Measurements from ENCODE around the gene TRAK2.
"Not testable (repeated sequence)": the region's sequence is repeated elsewhere in the genome, so short reads cannot be mapped to it uniquely, and the experiment has no call there.

Gene TRAK2

GRCh38 chr2:201451292-201452057 lies at the start of gene TRAK2, which contains the start of gene STRADB:
TSS of gene TRAK2 (minus strand) at chr2:201451458. CDS start at chr2:201420507, 30,951 bp downstream.
TSS of gene STRADB (plus strand) at chr2:201451740. CDS start at chr2:201454841, 3,101 bp downstream.
- in situ Hi-C loops (cut with MboI; ENCODE audit: low pct_unique_long_range_greater_than_20kb, low sequenced_read_pairs), result no loop called here
- DNase-seq, result peak; percentile 98

DNA sequence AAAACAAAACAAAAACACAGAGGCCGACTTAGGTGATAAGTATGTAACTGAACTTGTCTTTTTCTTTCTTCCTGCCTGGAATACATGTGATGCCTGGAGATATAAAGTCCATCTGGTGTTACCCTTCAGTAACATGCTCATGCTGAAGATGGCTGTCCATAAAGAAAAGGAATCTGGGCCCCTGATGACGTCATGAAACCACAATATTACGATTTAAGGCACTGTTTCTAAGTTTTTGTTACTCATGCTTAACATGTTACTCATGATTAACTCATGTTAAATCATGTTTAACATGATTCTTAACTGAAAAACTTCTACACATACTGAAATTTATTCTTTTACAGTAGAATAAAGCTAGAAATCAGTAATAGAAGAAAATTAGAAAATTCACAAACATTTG lies 49.3 kb upstream of the TRAK2 start:
- in situ Hi-C loops (cut with MboI; ENCODE audit: low pct_unique_long_range_greater_than_20kb, low sequenced_read_pairs), result no loop called here
- no peak for DNase-seq

- in situ Hi-C loops (cut with MboI; ENCODE audit: low pct_unique_long_range_greater_than_20kb, low sequenced_read_pairs), result no loop called here
- no peak for DNase-seq
Measured at GRCh38 chr2:201496785-201497184, 45.5 kb upstream of the TRAK2 start.

GRCh38 chr2:201490291-201490690 lies 39.0 kb upstream of the TRAK2 start:
- in situ Hi-C loops (cut with MboI; ENCODE audit: low pct_unique_long_range_greater_than_20kb, low sequenced_read_pairs), result no loop called here
- no peak for DNase-seq

DNA sequence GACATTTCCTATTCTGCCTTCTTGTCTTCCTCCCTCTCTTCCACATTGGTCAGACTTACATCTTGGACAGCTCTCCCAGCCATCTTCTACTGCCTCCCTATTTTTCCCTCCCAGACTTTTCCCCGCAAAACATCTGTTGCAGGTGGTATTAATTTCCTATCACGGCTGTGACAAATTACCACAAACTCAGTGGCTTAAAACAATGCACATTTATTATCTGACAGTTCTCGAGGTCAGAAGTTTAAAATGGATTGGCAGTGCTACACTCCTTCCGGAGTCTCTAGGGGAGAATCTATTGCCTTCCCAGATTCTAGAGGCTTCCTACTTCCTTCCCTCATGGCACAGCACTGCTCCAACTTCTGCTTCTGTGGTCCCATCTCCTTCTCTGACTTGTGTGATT lies 33.5 kb upstream of the TRAK2 start:
- in situ Hi-C loops (cut with MboI; ENCODE audit: low pct_unique_long_range_greater_than_20kb, low sequenced_read_pairs), result no loop called here
- DNase-seq, result no peak

DNA sequence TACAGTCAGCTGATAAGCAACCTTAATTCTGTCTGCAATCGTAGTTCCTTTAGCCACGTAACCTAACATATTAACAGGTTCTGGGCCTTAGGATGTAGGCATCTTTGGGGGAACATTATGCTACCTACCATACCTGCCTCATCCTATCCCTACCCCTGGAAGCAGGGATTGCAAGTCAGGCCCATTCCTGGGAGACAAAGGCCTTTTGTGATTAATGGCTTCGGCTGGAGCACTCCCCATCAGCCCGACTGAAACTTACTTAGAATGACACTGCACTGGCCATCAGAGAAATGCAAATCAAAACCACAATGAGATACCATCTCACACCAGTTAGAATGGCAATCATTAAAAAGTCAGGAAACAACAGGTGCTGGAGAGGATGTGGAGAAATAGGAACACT lies 32.5 kb upstream of the TRAK2 start:
- DNase-seq; in situ Hi-C loops (cut with MboI; ENCODE audit: low pct_unique_long_range_greater_than_20kb, low sequenced_read_pairs): not testable (repeated sequence)

- no peak for DNase-seq
- in situ Hi-C loops (cut with MboI; ENCODE audit: low pct_unique_long_range_greater_than_20kb, low sequenced_read_pairs), result no loop called here
Measured at GRCh38 chr2:201483342-201483741, 32.1 kb upstream of the TRAK2 start.

DNA sequence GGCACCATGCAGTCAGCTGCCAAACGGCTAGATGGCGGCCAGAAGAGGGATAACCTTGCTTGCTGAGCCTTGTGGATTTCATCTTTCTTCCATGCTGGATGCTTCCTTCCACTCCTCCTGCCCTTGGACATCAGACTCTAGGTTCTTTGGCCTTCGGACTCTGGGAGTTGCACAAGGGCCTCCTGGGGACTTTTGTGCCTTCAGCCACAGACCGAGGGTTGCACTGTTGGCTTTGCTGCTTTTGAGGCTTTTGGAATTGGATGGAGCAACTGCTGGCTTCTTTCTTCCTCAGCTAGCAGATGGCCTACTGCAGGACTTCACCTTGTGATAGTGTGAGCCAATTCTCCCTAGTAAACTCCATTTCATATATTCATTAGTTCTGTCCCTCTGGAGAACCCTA lies 31.3 kb upstream of the TRAK2 start:
- in situ Hi-C loops (cut with MboI; ENCODE audit: low pct_unique_long_range_greater_than_20kb, low sequenced_read_pairs), result no loop called here
- DNase-seq, result no peak

- DNase-seq, result no peak
Measured at GRCh38 chr2:201472411-201472810, 21.2 kb upstream of the TRAK2 start.

GRCh38 chr2:201471732-201472393 lies 20.6 kb upstream of the TRAK2 start:
- DNase-seq, result no peak
- in situ Hi-C loops (cut with MboI; ENCODE audit: low pct_unique_long_range_greater_than_20kb, low sequenced_read_pairs), result no loop called here

More at GRCh38 chr2:201472411-201472810, 21.2 kb upstream of the TRAK2 start:
- in situ Hi-C loops (cut with MboI; ENCODE audit: low pct_unique_long_range_greater_than_20kb, low sequenced_read_pairs), result no loop called here

- in situ Hi-C loops (cut with MboI; ENCODE audit: low pct_unique_long_range_greater_than_20kb, low sequenced_read_pairs), result no loop called here
- DNase-seq, result no peak
Measured at GRCh38 chr2:201470821-201471731, 19.8 kb upstream of the TRAK2 start.

GRCh38 chr2:201467666-201468065 lies 16.4 kb upstream of the TRAK2 start:
- DNase-seq, result no peak

DNA sequence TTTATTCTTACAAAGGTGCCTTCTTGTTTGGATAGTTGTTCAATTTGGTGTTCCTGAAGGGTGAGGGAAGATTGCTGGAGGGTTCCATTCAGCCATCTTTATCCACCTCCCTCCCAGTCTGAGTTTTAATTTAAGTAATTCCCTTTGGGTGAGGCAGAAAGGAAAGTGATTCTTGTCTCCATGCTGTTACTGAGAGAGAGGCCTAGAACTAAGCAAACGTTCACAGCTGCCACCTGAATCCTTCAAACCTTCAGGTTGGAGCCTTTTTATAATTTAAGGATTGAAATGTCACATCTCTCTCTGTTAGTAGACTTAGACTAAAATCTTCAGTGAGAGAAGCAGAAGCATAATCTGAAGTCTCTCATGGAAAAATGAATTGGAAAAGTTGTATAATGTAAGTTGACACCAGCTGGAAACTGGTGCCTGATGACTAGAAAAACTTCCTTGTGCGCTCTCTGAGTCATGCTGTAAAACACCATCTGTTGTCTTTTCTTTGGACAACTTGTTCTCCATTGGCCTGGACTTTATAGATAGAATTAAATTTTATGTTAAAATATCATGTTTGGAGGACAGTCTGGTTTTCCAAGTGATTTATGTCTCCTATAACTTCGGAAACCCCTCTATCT lies 14.9 kb upstream of the TRAK2 start:
- in situ Hi-C loops (cut with MboI; ENCODE audit: low pct_unique_long_range_greater_than_20kb, low sequenced_read_pairs), result no loop called here

More at GRCh38 chr2:201467666-201468065, 16.4 kb upstream of the TRAK2 start:
- in situ Hi-C loops (cut with MboI; ENCODE audit: low pct_unique_long_range_greater_than_20kb, low sequenced_read_pairs), result no loop called here

DNA sequence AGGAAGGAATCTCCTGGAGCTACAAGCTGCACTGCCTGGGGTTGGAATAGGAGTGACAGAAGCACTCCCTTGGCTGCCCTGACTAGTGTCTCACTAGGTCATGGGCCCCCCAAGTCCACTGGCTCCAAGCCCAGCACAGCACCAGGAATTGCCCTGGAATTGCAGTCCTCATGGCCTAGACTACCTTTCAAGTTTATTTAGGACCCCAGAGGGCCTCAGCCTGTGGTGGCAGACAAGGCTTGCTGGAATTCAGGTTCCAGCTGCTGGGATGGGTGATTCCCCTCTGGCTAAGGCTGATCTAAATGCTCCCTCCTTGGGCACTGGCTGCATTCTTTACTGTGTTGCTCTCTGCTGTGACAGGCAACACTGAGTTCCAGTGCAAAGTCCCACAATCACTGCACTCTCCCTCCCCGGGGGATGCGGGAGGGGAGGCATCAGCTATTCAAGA lies 14.3 kb upstream of the TRAK2 start:
- no peak for DNase-seq

More for the DNA sequence above, 14.9 kb upstream of the TRAK2 start:
- DNase-seq, result no peak

DNA sequence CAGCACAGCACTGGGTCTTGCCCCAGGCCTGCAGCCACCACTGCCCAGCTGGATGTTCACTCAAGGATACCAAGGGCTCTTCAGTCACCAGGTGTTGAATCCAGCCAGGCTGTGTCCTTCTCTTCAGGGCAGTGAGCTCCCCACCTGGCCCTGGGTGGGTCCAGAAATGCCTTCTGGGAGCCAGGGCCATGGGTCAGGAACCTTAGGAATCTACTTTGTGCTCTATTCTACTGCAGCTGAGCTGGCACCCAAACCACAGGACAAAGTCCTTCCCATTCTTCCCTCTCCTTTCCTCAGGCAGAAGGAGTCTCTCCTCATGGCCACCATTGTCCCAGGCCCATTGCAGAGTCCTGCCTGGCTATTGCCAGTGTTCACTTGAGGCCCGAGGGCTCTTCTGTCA lies 13.3 kb upstream of the TRAK2 start:
- in situ Hi-C loops (cut with MboI; ENCODE audit: low pct_unique_long_range_greater_than_20kb, low sequenced_read_pairs), result no loop called here
- no peak for DNase-seq

More for the DNA sequence above, 14.3 kb upstream of the TRAK2 start:
- in situ Hi-C loops (cut with MboI; ENCODE audit: low pct_unique_long_range_greater_than_20kb, low sequenced_read_pairs), result no loop called here

DNA sequence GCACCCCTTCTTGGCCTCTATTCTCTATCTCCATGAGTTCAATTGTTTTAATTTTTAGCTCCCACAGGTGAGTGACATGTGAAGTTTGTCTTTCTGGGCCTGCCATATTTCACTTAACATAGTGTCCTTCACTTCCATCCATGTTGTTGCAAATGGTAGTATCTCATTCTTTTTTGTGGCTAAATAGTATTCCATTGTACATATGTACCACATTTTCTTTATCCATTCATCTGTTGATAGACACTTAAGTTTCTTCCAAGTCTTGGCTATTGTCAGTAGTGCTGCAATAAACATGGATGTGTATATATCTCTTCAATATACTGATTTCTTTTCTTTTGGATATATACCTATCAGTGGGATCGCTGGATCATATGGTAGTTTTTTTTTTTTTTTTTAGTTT lies 9.3 kb upstream of the TRAK2 start:
- in situ Hi-C loops (cut with MboI; ENCODE audit: low pct_unique_long_range_greater_than_20kb, low sequenced_read_pairs), result no loop called here
- no peak for DNase-seq

DNA sequence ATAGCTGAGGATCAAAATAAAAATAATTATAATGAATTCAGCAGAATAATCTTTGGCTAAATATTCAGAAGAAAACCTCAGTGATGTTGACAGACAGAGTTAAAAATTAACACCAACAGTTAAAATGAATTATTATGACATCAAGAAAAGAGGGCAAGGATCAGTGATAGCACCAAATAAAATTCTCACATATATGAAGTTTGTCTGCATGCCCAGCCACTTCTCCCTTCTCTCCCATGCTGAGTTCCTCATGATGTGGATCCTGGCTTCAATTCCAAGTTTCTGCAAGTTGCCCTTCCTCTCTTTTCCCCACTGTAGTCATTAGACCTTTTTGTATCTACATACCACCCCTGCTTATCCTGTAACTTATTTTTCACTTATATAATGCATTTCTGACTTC lies 7.1 kb upstream of the TRAK2 start:
- in situ Hi-C loops (cut with MboI; ENCODE audit: low pct_unique_long_range_greater_than_20kb, low sequenced_read_pairs), result no loop called here
- DNase-seq, result no peak

- DNase-seq, result no peak
- in situ Hi-C loops (cut with MboI; ENCODE audit: low pct_unique_long_range_greater_than_20kb, low sequenced_read_pairs), result no loop called here
Measured at GRCh38 chr2:201452922-201453643, 1.8 kb upstream of the TRAK2 start.
